PFSK-1 (cell line): ENCODE measurements around the gene FCSK.

Source experiments
- FOXP2 ChIP-seq: optimal IDR thresholded peaks from 2 replicates; pipeline ENCODE3; 2011; ENCODE audit warnings: borderline replicate concordance, control low read depth, inconsistent platforms; ENCODE audit not compliant: insufficient read depth; ENCODE audit errors: extremely low read length, extremely low read depth
- POLR2AphosphoS5 ChIP-seq: IDR thresholded peaks from 2 replicates; pipeline ENCODE4 v1.6.1; 2012; ENCODE audit warnings: low read depth, mild to moderate bottlenecking, control low read depth, low read length, moderate library complexity
- REST ChIP-seq, 2 experiments: IDR thresholded peaks; 2 replicates each; pipeline versions ENCODE4 v1.6.1 to v1.8.0; 2011 to 2012; ENCODE audit warnings: low read depth in 2 of 2, low read length in 2 of 2, control low read depth in 1 of 2, inconsistent platforms in 1 of 2, mild to moderate bottlenecking in 1 of 2, moderate library complexity in 1 of 2; ENCODE audit not compliant: insufficient read depth in 1 of 2
- SIN3A ChIP-seq: IDR thresholded peaks from 2 replicates; pipeline ENCODE4 v1.6.1; 2012; ENCODE audit warnings: mild to moderate bottlenecking, low read length, moderate library complexity, borderline replicate concordance; ENCODE audit not compliant: insufficient read depth
- TAF1 ChIP-seq: IDR thresholded peaks from 2 replicates; pipeline ENCODE4 v1.6.1; 2012; ENCODE audit warnings: low read length, control low read depth, borderline replicate concordance; ENCODE audit not compliant: insufficient read depth

- TF ChIP-seq SIN3A (no peak), POLR2AphosphoS5 (no peak), TAF1 (no peak), REST (IDR thresholded peaks at IDR 0.05; ENCODE audit: insufficient read depth in 1 of 2, low read depth in 2 of 2, low read length in 2 of 2) (no peak), FOXP2 (no peak)
These were observed 20.9 kb downstream of the FCSK start for GRCh38 chr16:70475054-70475871.
